ENCODE measurements around the gene PARD3. TPM values are rescaled to one million over a fixed set of nuclear protein-coding genes. Genes with fewer than 3 reads are reported as not detected.

PARD3 gene
- total and polyA plus RNA-seq, 2 donors (not counting 3 experiments of a cell fraction or from before 2014, with no cell fraction given), result 7.3 to 24.1 TPM

GRCh38 chr10:34669079-34669478, 146.0 kb downstream of the PARD3 start:
- ChIA-PET CTCF (no interaction called here), POLR2A (no interaction called here)
- Histone ChIP-seq H3K27me3 (ENCODE audit: control insufficient read depth in 2 of 2, insufficient read depth in 2 of 2, low read length in 2 of 2) (no peaks in the 10 kb centered on the region), H3K9me3 (replicated peaks; ENCODE audit: control insufficient read depth, insufficient read depth, low read length) (no peaks in the 10 kb centered on the region), H3K4me3 (replicated peaks in 1 of 3; ENCODE audit: insufficient read depth in 1 of 3, low read depth in 1 of 3, low read length in 3 of 3) (no peak overlapping the region), H3K9ac (replicated peaks; ENCODE audit: extremely low read depth, insufficient read depth, low read length) (no peak overlapping the region), H3K9me1 (replicated peaks; ENCODE audit: control insufficient read depth, extremely low read depth, insufficient read depth, low read length) (no peaks in the 10 kb centered on the region), H3K4me1 (ENCODE audit: control insufficient read depth, extremely low read depth, insufficient read depth, low read length) (no peaks in the 10 kb centered on the region), H3K4me2 (ENCODE audit: insufficient read depth, low read length) (no peak overlapping the region), H4K20me1 (replicated peaks; ENCODE audit: control insufficient read depth, extremely low read depth, insufficient read depth, low read length) (no peaks in the 10 kb centered on the region), H3K79me2 (ENCODE audit: control insufficient read depth, insufficient read depth, low read length) (no peaks in the 10 kb centered on the region), H3K36me3 (ENCODE audit: control insufficient read depth in 2 of 2, extremely low read depth in 1 of 2, insufficient read depth in 2 of 2, low read length in 2 of 2) (no peaks in the 10 kb centered on the region), H3K27ac (ENCODE audit: insufficient read depth, low read depth, low read length) (no peak overlapping the region), H2AFZ (ENCODE audit: low read depth, low read length) (no peak overlapping the region)
- FAIRE-seq, result no peak
- BruUV-seq (replicated peaks), result no TSS peak
- DNase-seq (ENCODE audit: low read depth, low spot score), result no peak
- intact Hi-C loops (cut with micrococcal nuclease) (loop anchor here (5.0 to 10.0 kb wide), 5 partner anchors 148 to 548 kb away; partner anchors contain the start of gene PARD3), dilution Hi-C loops (cut with MboI; ENCODE audit: extremely low pct_ligation_motif_present, low sequenced_read_pairs) (no loop called here)
- no peak for TF ChIP-seq MYC (IDR thresholded peaks at IDR 0.05; ENCODE audit: low read depth, low read length)

DNA sequence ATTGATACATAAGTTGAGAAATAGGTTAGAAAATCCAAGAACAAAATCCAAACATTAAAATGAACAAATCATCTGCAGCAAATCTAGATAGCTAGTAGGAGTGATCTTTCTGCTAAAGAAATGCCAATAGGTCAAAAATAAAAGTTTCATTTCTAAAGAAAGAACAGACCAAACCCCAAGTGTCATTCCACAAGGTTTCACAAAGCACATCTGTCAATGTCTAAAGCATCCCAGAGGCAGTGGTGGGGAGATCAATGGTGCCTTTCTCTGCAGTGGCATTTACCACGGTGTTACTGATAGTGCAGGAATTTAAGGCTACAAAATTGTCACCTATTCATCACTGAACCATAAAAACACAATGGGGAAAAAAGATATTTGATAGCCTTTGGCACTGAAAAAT, 147.9 kb downstream of the PARD3 start:
- ChIA-PET POLR2A (no interaction called here), CTCF (interaction anchor here (1.2 to 2.9 kb wide), 10 partner anchors 11 to 360 kb away, joined by 4 to 27 read pairs (median 12); no protein-coding TSS in a partner anchor)
- H3K4me2 ChIP-seq (ENCODE audit: insufficient read depth, low read length), result no peak overlapping the region
- no peaks in the 10 kb centered on the region for H4K20me1 ChIP-seq (replicated peaks; ENCODE audit: control insufficient read depth, extremely low read depth, insufficient read depth, low read length)
- no peaks in the 10 kb centered on the region for H3K9me1 ChIP-seq (replicated peaks; ENCODE audit: control insufficient read depth, extremely low read depth, insufficient read depth, low read length)
- dilution Hi-C loops (cut with MboI; ENCODE audit: extremely low pct_ligation_motif_present, low sequenced_read_pairs) (no loop called here), intact Hi-C loops (cut with micrococcal nuclease) (loop anchor here (5.0 to 10.0 kb wide), 5 partner anchors 150 to 550 kb away; partner anchors contain the start of gene PARD3)
- no peaks in the 10 kb centered on the region for H3K9me3 ChIP-seq (replicated peaks; ENCODE audit: control insufficient read depth, insufficient read depth, low read length)
- no peak overlapping the region for H3K9ac ChIP-seq (replicated peaks; ENCODE audit: extremely low read depth, insufficient read depth, low read length)
- no peak for FAIRE-seq
- DNase-seq (ENCODE audit: low read depth, low spot score), result no peak
- H3K36me3 ChIP-seq (ENCODE audit: control insufficient read depth in 2 of 2, extremely low read depth in 1 of 2, insufficient read depth in 2 of 2, low read length in 2 of 2), result no peaks in the 10 kb centered on the region
- no peak overlapping the region for H2AFZ ChIP-seq (ENCODE audit: low read depth, low read length)
- TF ChIP-seq MAX (IDR thresholded peaks at IDR 0.05; ENCODE audit: insufficient read depth, insufficient read length), result no peak
- TF ChIP-seq MYC (IDR thresholded peaks at IDR 0.05; ENCODE audit: low read depth, low read length), result no peak
- TF ChIP-seq, protein P1, sequence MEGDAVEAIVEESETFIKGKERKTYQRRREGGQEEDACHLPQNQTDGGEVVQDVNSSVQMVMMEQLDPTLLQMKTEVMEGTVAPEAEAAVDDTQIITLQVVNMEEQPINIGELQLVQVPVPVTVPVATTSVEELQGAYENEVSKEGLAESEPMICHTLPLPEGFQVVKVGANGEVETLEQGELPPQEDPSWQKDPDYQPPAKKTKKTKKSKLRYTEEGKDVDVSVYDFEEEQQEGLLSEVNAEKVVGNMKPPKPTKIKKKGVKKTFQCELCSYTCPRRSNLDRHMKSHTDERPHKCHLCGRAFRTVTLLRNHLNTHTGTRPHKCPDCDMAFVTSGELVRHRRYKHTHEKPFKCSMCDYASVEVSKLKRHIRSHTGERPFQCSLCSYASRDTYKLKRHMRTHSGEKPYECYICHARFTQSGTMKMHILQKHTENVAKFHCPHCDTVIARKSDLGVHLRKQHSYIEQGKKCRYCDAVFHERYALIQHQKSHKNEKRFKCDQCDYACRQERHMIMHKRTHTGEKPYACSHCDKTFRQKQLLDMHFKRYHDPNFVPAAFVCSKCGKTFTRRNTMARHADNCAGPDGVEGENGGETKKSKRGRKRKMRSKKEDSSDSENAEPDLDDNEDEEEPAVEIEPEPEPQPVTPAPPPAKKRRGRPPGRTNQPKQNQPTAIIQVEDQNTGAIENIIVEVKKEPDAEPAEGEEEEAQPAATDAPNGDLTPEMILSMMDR (IDR thresholded peaks at IDR 0.05; ENCODE audit: extremely low read depth in 1 of 2, insufficient read depth in 1 of 2, low read depth in 1 of 2, low read length in 2 of 2), result no peak
- no peak for TF ChIP-seq JUN (IDR thresholded peaks at IDR 0.05; ENCODE audit: borderline replicate concordance, insufficient read depth, insufficient read length, low read depth)
- no peak for TF ChIP-seq POLR2AphosphoS5 (IDR thresholded peaks at IDR 0.05; ENCODE audit: insufficient read depth, low read depth, low read length)
- TF ChIP-seq FOS (IDR thresholded peaks at IDR 0.05; ENCODE audit: borderline replicate concordance, insufficient read depth, low read length), result no peak
- TF ChIP-seq EZH2 (IDR thresholded peaks at IDR 0.05; ENCODE audit: borderline replicate concordance, low read depth, low read length, severe bottlenecking), result no peak
- no peak for TF ChIP-seq POLR2A (IDR thresholded peaks at IDR 0.05; ENCODE audit: low read depth, low read length)
- TF ChIP-seq GATA2 (IDR thresholded peaks at IDR 0.05; ENCODE audit: insufficient read depth, insufficient read length, low read depth, low read length), result no peak
- no peaks in the 10 kb centered on the region for H3K27me3 ChIP-seq (ENCODE audit: control insufficient read depth in 2 of 2, insufficient read depth in 2 of 2, low read length in 2 of 2)
- no peaks in the 10 kb centered on the region for H3K4me1 ChIP-seq (ENCODE audit: control insufficient read depth, extremely low read depth, insufficient read depth, low read length)
- no peak overlapping the region for H3K4me3 ChIP-seq (replicated peaks in 1 of 3; ENCODE audit: insufficient read depth in 1 of 3, low read depth in 1 of 3, low read length in 3 of 3)
- H3K79me2 ChIP-seq (ENCODE audit: control insufficient read depth, insufficient read depth, low read length), result no peaks in the 10 kb centered on the region
- no TSS peak for BruUV-seq (replicated peaks)
- H3K27ac ChIP-seq (ENCODE audit: insufficient read depth, low read depth, low read length), result no peak overlapping the region
